WERI-Rb-1 (cell line): Measurements from ENCODE around the gene PROX2.
A peak's percentile ranks its signal among the peaks of the same experiment; 100 is the strongest.

Source experiments
- DNase-seq: peaks from one replicate; pipeline ENCODE4 v3.0.0-alpha.2; 2020
- H3K27ac ChIP-seq: fragments of 250-450 bp; sonication (Bioruptor Pico); 2 replicates; pipeline ENCODE4 v1.5.1; 2020; ENCODE audit warnings: mild to moderate bottlenecking, moderate library complexity
- H3K27me3 ChIP-seq: fragments of 250-450 bp; sonication (Bioruptor Pico); 2 replicates; pipeline ENCODE4 v1.5.1; 2021; ENCODE audit warnings: mild to moderate bottlenecking, low read depth, moderate library complexity; ENCODE audit not compliant: insufficient read depth, severe bottlenecking
- H3K36me3 ChIP-seq: fragments of 250-450 bp; sonication (Bioruptor Pico); 2 replicates; pipeline ENCODE4 v1.5.1; 2020; ENCODE audit warnings: mild to moderate bottlenecking, moderate library complexity
- H3K4me3 ChIP-seq: 2 replicates; pipeline ENCODE4 v1.5.1; 2011; ENCODE audit warnings: low read depth, mild to moderate bottlenecking, control low read depth, low read length
- H3K9me3 ChIP-seq: fragments of 250-450 bp; sonication (Bioruptor Pico); 2 replicates; pipeline ENCODE4 v1.5.1; 2021; ENCODE audit warnings: mild to moderate bottlenecking, moderate library complexity; ENCODE audit not compliant: severe bottlenecking
- CTCF ChIP-seq: IDR thresholded peaks from 2 replicates; pipeline ENCODE4 v1.5.1; 2011; ENCODE audit warnings: low read depth, mild to moderate bottlenecking, control low read depth, inconsistent platforms, low read length

PROX2 gene

GRCh38 chr14:74879427-74880182 is 3.7 kb upstream of the PROX2 start:
- H3K9me3 ChIP-seq: no peaks in the 10 kb centered on the region
- H3K27ac ChIP-seq: no peak overlapping the region
- peak; percentile 34 for DNase-seq
- no peak for TF ChIP-seq CTCF
- H3K4me3 ChIP-seq: no peak overlapping the region
- peaks cover 4% of the 10 kb centered on the region; the same call in 1 of the 2 replicates for H3K36me3 ChIP-seq
- no peaks in the 10 kb centered on the region for H3K27me3 ChIP-seq

GRCh38 chr14:74875204-74875603 is 741 bp downstream of the PROX2 start:
- H3K36me3 ChIP-seq: no peaks in the 10 kb centered on the region
- TF ChIP-seq CTCF: no peak
- DNase-seq: no peak
- no peaks in the 10 kb centered on the region for H3K27me3 ChIP-seq
- H3K27ac ChIP-seq: no peak overlapping the region
- H3K9me3 ChIP-seq: no peaks in the 10 kb centered on the region
- no peak overlapping the region for H3K4me3 ChIP-seq

- H3K36me3 ChIP-seq: no peaks in the 10 kb centered on the region
- H3K27ac ChIP-seq: no peak overlapping the region
- no peak for TF ChIP-seq CTCF
- no peak overlapping the region for H3K4me3 ChIP-seq
- no peak for DNase-seq
- H3K27me3 ChIP-seq: no peaks in the 10 kb centered on the region
- no peaks in the 10 kb centered on the region for H3K9me3 ChIP-seq
These were observed 4.1 kb downstream of the PROX2 start for GRCh38 chr14:74871819-74872218.

- DNase-seq: no peak
- no peak for TF ChIP-seq CTCF
- Histone ChIP-seq H3K27ac (no peak overlapping the region), H3K9me3 (no peaks in the 10 kb centered on the region), H3K36me3 (no peaks in the 10 kb centered on the region), H3K4me3 (no peak overlapping the region), H3K27me3 (no peaks in the 10 kb centered on the region)
These were observed 7.2 kb downstream of the PROX2 start for GRCh38 chr14:74868739-74869138.

GRCh38 chr14:74867673-74868072 is 8.3 kb downstream of the PROX2 start:
- TF ChIP-seq CTCF: no peak
- Histone ChIP-seq H3K27me3 (no peaks in the 10 kb centered on the region), H3K9me3 (no peaks in the 10 kb centered on the region), H3K36me3 (no peaks in the 10 kb centered on the region), H3K4me3 (no peak overlapping the region), H3K27ac (no peak overlapping the region)
- no peak for DNase-seq
